ENCODE measurements around the gene GPC6.
"Not testable (repeated sequence)": the region's sequence is repeated elsewhere in the genome, so short reads cannot be mapped to it uniquely, and the experiment has no call there.

GPC6 gene

DNA sequence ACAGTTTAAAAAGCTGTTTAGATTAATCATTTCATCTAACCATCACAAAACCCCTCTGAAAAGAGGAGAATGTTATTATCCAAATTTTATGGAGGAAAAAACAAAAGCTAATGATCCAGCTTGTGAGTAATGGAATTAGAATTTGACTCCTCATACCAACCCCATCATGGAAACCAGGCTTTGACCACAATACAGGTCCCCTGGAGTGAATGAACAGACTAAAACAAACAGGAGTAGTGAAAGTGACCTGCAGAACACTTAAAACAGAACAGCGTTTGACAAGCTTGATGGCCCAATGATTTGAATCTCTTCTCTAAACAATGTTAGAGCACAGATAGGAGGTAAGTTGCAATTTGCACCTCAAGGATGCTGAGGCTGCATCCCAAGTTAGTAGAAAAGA lies 1022.9 kb downstream of the GPC6 start:
- peak; percentile 55 for DNase-seq (ENCODE audit: low read depth)

DNA sequence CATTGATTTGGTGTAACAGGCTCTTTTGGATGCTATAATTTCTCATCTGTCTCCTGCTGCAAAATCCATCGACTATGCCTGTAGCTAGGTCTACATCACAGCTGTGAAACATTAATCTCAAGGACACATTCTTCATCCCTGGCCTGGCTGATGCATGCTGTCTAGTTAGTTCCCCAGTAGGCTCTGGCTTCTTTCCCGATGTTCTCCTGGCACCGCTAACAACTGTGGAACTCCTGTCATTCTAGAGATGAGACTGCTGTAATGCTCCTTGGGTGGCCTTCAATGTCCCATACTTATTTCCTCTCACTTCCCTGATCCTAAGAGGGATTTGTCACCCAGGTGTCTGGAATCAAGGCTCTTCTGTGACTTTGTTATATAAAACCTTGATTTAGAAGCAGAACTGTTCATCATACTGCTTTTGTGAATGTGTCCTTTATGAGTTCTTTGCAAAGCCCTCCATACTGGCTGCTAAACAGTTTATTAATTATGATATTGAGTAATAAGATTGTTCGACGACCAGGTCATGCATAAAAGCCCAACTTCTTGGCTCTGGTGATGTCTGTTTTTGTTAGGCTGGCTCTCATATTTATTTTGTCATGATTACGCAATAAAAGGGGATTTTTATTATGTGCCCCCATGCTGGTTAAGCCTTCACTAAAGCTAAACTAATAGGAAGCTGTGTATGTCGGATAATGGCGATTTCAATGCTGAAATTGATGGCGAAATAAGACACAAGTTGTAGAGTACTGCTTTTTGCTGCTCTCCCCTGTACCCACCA lies 1025.4 kb downstream of the GPC6 start:
- no peak for DNase-seq (ENCODE audit: low read depth)

DNA sequence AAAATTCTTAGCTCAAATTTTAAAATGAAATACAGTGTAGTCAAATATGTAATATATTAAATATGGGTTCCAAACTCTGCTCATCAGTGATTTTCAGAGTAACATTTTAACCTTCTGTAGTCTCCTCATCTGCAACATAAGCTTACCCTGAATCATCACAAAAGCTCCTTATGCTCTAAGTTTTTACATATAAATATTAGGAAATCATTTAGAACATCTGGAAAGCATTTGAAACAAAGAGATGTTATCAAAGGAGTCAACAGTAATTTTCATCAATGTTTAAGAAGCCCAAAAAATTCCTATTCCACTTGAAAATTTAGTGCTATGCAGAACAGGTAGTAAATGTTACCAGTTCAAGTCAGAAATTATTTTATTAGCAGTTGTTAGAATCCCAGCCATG lies 1028.1 kb downstream of the GPC6 start:
- DNase-seq (ENCODE audit: low read depth): no peak

DNA sequence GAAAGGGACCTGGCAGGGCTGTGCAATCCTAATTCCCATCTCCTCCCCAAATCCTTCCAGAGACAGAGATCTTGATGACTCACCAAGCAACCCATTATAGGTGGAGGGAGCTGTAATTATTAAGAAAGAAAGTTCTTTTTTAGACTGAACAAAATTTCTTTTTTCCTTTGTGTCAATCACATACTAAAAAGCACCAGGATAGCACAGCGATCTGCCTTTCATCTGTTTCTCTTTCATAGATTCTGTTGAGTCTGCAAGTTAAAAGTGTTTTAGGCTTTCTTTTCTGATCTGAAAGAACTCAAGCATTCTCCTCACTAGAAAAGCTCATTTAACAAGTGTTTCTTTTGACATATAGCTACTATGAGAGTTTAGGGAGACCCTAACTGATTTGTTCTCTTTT lies 1030.1 kb downstream of the GPC6 start:
- DNase-seq (ENCODE audit: low read depth): no peak

DNA sequence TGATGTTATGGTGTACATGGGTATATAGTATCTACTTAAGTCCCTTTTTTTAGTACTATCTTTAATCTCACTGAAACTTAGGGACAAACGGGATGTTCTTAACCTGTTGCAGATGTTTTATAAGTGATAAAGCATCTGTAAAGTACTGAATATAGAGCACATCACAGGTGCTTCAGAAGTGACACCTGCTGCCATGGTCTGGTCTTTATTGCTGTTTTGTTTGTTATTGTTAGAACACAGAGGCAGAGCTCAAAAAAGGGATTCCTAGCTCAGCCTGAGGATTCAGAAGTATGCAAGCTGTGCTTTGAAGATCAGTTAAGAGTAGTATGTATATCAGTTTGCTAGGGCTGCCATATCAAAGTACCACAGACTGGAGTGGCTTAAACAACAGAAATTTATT lies 1033.4 kb downstream of the GPC6 start:
- no peak for DNase-seq (ENCODE audit: low read depth)

DNA sequence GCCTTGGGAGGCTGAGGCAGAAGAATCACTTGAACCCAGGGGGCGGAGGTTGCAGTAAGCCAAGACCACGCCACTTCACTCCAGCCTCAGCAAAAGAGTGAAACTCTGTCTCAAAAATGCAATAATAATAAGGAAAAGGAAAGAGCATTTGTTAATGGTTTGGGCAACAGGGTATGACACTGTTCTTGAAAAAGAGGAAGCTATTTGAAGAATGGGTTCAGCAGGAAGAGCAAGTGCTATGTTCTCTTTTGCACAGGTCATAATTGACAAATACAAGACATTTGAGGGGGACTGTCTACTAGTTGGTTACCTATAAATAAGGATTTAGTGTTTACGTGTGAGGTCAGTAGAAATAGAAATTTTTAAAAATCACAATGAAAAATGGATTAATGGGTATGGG lies 1034.6 kb downstream of the GPC6 start:
- DNase-seq (ENCODE audit: low read depth): no peak

DNA sequence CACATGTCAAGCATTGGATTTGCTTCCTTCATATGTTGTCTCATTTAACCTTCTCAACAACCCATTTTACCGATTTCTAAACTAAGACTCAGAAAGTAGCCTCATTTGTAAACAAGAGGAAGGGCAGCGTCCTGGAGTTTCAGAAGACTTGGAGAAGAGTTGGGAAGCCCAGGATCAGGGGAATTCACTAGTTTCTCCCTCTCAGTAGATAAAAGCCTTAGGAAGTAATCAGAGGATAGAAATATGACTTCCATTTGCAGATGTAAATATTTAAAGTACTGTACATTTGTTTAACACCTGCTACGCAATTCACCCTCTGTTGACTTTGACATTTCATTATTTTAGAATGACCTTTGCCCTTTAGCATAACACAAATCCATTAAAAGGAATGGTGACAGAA lies 1036.4 kb downstream of the GPC6 start:
- DNase-seq (ENCODE audit: low read depth): no peak

DNA sequence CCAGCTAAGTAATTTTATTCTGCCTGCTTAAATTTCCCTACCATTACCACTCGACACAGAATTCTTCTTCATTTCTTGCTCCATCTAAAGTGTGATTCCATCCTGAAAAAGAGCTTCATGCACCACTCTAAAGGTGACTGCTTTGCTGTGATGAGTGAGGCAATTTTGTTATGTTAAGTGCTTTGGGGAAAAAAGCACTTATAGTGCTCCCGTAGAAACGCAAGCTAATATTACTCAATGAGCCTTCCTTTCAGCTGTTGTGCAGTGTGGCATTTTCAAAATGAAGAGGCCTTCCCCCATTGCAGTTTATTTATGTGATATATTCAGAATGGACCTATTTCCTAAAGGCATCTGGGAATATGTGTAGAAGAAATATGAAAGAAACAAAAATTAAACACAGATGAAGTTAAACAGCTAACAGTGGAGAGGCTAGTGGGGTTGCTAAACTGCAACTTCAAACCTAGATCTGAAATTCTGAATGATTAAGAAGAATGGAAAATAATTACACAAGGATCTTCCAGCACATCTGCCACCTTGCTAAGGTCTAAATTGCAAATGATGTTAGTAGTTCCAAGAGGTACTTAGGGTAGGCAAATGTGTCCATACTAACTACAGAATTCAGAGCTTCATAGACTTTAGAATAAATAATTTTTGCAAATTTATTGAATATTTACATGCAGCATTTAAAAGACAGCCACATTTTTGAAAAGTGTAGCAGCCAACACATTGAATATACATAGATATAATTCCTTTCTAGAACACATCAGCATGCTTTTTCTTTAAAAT lies 1041.2 kb downstream of the GPC6 start:
- no peak for DNase-seq (ENCODE audit: low read depth)

DNA sequence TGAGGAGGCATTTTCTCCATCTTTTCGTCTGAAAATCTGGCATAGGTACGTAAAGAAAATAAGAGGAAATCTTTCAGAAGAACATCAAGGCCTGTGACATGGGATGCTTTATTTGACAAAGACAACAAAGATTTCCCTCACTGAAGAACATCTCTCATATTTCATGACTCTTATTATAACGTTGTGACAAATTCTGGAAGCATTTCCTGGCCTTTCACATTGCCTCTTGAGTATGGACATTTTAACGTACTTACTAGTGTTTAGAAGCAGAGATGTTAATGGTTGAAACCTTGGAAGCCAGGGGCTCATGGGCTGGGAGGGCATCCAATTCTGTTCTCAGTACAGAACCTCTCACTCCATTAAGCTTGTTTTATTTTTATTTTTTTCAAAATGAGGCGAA lies 1042.1 kb downstream of the GPC6 start:
- DNase-seq (ENCODE audit: low read depth): no peak

DNA sequence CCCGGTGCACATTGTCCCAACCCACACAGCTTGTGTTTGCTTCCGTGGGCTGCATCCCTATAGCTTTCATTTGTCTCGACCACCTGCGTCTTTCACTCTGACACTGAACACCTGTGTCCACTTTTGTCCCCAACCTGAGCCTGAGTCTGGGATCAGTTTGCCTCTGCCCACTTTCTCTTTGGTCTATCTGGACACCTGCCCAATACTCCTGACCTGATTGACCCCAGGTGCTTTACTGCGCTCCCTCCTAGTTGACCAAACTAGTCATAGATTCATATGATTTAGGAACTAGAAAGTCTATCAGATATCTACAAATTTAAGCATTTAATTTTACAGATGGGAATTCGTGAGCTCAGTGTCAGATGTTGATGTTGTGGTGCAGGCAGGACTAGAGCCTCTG lies 1043.0 kb downstream of the GPC6 start:
- DNase-seq (ENCODE audit: low read depth): no peak

DNA sequence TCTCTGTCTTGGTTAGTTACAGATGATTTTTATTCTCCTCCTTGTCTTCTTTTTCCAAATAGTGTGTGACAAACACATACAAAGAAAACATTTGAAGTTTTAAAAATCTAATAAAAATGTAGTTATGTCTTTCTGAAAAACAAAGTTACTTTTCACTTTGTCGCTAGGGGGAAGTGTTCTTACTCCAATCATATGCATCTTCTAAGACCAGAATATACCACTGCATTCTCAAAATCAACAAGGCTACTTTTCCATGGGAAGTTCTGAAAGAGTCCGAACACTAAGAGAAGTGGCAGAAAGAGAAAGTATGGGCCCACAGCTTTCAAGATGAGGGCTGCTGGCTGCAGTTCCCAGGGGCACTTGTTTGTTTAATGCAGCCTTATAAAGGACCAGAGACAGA lies 1043.9 kb downstream of the GPC6 start:
- DNase-seq (ENCODE audit: low read depth): no peak

DNA sequence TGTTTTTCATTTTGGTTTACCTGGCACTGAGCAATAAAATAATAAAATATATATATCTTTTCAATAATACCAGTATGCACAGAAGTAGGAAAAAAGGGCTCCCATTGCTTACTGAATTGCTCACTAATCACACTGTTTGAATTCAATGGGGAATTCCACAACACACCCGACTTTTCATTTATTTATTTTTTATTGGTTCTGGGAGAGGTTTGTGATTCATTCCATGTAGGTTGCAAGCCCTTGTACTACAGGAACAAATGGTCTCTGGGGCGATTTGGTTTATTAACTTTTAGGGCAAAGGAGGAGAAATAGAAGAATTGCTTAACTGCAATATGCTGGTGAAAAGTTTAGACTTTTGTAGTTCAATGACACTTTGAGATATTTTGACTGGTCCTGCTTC lies 1045.4 kb downstream of the GPC6 start:
- no peak for DNase-seq (ENCODE audit: low read depth)

DNA sequence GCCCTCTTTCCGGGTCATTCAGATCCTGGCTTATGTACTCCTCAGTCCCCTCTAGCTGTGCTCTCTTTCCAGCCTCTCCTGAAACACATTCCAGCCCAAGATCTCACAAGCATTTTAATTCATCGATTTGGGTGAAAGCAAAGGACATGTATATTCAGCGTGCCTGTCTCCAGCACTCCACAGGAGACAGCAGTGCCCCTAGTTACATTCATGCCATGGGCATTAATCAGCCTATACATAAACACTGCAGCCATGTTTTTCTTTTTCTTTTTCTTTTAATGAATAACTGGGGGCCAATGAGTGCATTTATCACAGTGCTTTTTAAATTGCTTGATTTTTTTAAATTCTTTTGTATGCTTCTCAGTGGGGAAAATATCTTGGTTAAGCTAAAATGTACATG lies 1053.7 kb downstream of the GPC6 start:
- DNase-seq (ENCODE audit: low read depth): no peak

DNA sequence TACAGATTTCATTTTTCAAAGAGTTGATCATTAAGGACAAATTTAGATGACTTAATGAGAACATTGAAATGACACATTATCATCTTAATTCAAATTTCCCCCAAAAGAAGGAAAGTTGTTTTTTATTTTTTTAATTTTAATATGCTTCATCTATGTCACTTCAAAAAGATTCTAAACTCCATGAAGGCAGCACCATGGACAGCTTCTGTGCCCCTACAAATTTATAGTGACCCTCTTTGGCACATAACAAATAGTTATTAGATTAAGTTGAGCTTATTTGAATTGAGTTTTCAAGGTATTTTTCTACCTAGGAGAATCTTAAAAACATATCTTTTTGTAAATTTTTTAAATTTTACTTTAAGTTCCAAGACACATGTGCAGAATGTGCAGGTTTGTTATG lies 1054.2 kb downstream of the GPC6 start:
- no peak for DNase-seq (ENCODE audit: low read depth)

DNA sequence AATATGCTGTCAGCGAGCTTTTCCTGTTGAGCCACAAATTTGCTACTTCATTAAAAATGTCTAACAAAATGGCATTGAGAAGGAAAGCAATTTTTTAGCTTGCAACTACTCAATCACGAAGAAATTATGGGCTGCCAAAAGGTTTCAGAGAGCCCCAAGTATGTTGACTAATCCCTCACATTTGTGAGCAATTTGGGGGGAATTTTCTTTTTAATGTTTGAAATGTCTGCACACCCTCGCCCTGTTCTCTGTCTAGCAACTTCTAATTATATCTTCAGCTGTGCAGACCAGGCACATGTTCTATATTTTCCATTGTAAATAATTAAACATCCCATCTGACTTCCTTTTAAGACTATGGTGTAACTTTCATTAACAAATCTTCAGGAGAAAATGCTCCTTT lies 1060.0 kb downstream of the GPC6 start:
- no peak for DNase-seq (ENCODE audit: low read depth)

DNA sequence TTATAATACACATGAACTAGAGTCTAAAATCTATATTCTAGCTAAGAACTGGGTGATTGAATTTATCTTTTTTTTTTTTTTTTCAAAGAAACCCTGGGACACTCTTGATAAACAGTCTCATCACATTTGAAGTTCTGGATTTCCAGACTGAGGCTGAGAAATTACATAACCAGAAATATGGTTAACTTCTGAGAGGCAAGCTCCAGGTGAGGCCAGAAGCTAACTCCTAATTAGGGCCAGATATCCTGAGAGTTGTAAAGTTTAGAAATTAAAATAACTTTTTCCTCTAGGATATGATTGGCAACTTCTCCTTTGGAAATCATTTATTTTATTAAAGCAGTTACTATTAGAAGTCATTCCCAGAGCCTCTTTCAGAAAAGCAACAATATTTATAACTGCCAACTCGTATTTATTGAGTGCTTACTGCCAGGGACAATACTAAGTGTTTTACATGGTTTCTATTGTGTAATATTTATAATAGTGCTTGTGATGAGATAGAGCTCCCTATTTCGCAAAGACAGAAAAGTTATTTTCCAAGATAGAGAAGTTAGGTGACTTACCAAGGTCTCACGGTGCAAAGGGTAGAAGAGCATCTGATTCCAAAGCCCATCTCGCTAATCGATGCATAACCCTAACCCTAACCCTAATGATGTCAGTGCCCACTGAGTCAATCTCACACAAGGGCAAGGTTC lies 1065.2 kb downstream of the GPC6 start:
- DNase-seq (ENCODE audit: low read depth): no peak

DNA sequence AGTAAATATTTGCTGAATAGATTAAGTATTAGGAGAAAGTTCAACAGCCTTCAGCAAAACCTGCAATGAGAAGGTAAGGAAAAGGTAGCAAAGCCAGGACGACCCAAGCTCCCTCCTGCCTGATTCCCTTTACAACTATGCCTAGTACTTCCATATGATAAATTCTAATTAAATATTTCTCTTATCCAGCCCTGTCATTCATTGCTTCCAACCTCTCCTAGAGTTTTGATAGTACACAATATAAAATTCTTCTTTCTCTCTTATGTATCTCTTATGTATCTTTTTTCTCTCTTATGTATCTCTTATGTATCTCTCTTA lies 1065.7 kb downstream of the GPC6 start:
- no peak for DNase-seq (ENCODE audit: low read depth)

DNA sequence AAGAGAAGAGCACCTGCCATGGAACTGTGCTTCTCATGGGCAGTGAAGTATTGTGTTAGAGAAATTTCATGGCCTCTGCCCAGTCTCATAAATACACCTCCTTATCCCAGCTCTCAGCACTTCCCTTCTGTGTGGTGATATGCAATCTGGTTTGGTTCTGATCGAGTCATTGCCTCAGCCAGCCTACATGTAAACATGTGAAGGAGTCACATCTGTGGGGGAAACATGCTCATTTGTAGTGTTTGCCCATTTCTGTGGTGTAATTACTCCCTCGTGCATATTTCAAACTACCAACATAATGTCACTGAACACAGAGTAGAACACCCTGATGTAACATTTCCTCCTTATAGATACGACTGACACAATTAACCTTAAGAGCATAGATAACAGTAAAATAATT lies 1069.9 kb downstream of the GPC6 start:
- DNase-seq (ENCODE audit: low read depth): no peak

DNA sequence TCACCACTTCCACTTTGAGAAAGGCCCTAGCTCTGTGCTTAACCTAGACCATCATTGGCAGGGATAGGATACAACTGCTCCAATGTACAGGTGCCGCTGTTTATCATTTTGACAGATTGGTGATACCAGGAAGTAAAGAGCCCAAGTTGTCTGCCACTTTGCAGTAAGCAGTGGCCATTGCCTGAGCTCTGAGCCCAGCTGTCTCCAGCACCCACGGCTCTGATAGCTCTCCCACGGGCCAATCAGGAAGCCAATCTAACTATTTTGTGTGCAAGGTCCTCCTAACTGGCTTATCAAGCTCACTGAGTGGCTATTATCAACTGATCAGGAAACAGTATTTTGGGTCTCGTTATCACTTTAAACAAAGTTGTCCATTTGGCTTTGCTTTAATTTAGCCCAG lies 1071.7 kb downstream of the GPC6 start:
- DNase-seq (ENCODE audit: low read depth): no peak

DNA sequence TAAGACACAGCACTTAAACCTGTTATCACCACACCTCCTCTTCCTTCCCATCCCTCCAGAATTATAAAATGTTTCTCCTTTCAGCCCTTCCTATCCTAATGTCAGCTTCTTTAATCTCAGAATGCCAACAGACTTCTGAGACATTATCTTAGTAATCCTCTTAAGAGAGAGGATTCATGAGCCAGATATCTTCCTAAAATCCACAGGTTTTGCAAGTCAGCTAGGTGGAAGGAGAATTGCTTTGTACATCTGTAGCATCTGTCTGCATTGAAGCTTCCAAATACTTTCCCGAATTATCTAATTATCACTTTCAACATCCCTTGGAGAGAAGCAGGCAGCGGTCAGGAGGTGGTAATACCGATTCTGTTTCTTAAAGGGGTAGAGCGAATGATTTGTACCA lies 1073.8 kb downstream of the GPC6 start:
- no peak for DNase-seq (ENCODE audit: low read depth)

DNA sequence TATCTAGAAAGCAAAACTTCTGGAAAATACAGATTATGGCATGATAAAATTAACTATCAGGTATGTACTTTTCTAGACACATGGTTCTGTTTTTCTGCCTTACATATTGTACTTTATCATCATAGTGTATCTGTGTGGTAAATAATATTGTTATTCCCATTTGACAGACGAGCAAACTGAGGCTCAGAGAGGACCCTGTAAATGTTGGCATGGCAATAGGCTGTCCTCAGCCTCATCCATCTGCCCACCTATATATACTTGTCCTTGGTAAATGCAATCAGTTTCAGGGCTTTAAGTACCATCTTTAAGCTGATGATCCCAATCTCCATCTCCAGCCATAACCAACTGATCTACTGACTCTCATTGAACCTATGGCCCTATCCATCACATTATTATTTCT lies 1074.9 kb downstream of the GPC6 start:
- DNase-seq (ENCODE audit: low read depth): no peak

DNA sequence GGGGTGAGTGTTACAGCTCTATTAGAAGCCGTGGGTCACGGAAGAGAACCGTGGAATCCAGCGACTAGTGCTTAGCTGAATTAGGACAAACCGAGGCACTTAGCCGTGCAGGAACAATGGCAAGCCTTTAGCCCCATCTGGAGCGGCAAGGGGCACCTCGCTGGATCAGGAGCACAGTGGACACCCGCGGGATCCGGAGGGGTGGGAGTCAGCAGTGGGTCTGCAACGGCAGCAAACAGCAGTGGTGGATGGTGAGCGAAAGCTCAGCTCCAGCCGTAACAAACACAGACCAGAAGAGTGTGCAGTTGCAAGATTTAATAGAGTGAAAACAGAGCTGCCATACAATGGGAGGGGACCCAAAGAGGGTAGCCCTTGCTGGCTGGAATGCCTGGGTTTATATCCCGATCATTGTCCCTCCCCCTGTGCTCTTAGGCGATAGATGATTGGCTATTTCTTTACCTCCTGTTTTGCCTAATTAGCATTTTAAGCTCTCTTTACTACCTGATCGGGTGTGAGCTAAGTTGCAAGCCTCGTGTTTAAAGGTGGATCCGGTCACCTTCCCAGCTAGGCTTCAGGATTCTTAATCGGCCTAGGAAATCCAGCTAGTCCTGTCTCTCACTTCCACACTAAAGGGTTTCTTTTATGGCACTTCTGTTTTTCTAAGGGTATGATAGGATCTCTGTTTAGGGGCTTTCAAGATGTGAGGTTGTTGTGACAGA lies 1076.4 kb downstream of the GPC6 start:
- DNase-seq (ENCODE audit: low read depth): not testable (repeated sequence)
